NB4 (cell line): ENCODE measurements around the gene AQP3.

Source experiments
- CTCF ChIP-seq: IDR thresholded peaks from one replicate; pipeline ENCODE4 v1.5.1; 2012; ENCODE audit warnings: low read depth, low read length
- MAX ChIP-seq: IDR thresholded peaks from 2 replicates; pipeline ENCODE4 v1.6.1; 2011; ENCODE audit warnings: low read depth, low read length
- MYC ChIP-seq: IDR thresholded peaks from 2 replicates; pipeline ENCODE4 v1.6.1; 2011; ENCODE audit warnings: low read depth, low read length

- no peak for TF ChIP-seq CTCF
- no peak for TF ChIP-seq MYC
- no peak for TF ChIP-seq MAX
Measured at GRCh38 chr9:33465096-33465495, 17.7 kb upstream of the AQP3 start.
